DMS114 treated with DMSO at 0.1 percent for 48 hours (cell line): ENCODE results near the gene C11orf24.

Source experiments
- DNase-seq: peaks from one replicate; lab custom pipeline; 2025; ENCODE audit not compliant: unreplicated experiment; lab: John Stamatoyannopoulos, UW

Gene C11orf24

DNA sequence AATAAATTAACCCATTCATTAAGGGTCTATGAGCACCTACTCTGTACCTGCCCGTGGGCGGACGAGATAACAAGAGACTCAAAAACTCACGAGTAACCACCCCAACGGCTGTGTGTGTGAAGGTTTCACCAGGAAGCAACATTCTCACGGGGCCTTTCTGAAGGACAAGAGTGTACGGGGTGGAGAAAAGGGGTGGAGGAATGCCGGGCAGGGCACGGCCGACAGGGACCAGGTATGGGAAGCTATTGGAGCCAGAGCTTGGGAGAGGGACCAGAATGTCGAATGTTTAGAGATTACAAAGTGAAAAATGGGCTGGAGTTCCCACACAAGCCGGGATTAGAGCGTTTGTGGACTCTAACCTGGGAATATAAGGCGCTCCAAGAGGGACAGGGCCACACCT, 60.2 kb downstream of the C11orf24 start:
- DNase-seq, result no peak
